Measurements from ENCODE around the gene CD163L1. TPM values are rescaled to one million over a fixed set of nuclear protein-coding genes. Genes with fewer than 3 reads are reported as not detected.

The CD163L1 gene
- total and polyA plus RNA-seq, 2 of the 8 experiments (the other 6 are each of a cell fraction or from before 2014, with no cell fraction given): 0.11 to 0.22 TPM

DNA sequence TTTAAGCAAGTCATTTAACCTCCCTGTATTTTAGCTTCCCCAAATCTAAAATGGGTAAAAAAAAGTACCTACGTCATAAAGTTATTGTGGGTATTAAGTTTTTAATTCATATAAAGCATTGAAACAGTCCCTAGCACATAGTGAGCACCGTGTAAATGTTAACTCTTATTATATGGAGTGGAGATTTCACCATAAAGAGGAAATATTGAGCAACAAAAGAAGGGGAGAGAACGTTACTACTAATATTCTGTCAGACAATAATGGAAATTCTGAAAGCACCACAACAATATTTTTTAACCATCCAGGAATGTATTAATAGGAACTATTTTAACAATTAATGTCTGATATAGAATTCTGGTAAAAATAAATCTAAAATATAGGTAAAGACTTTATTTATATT, 7.8 kb upstream of the CD163L1 start:
- Histone ChIP-seq H3K4me2 (ENCODE audit: insufficient read depth in 1 of 2, low read depth in 2 of 2, low read length in 2 of 2) (no peak overlapping the region), H2AFZ (ENCODE audit: low read length) (no peak overlapping the region), H3K4me1 (replicated peaks in 1 of 4; ENCODE audit: control insufficient read depth in 3 of 4, insufficient read depth in 4 of 4, low read length in 3 of 4) (no peaks in the 10 kb centered on the region), H3K4me3 (ENCODE audit: extremely low read depth in 1 of 4, insufficient read depth in 2 of 4, low read depth in 3 of 4, low read length in 4 of 4) (no peak overlapping the region), H2BK5ac (ENCODE audit: low read depth, low read length) (no peak overlapping the region), H3K56ac (replicated peaks; ENCODE audit: insufficient read length, low read depth, low read length) (no peak overlapping the region), H3K27me3 (replicated peaks in 1 of 4; ENCODE audit: control insufficient read depth in 3 of 4, extremely low read depth in 1 of 4, insufficient read depth in 3 of 4, low read length in 3 of 4) (no peaks in the 10 kb centered on the region), H2AK5ac (ENCODE audit: low read depth, low read length) (no peak overlapping the region), H3K9ac (replicated peaks in 1 of 4; ENCODE audit: extremely low read depth in 1 of 4, low read depth in 3 of 4, low read length in 3 of 4) (no peak overlapping the region), H4K8ac (ENCODE audit: extremely low read depth, insufficient read depth, low read length) (no peak overlapping the region), H2BK20ac (ENCODE audit: low read length) (no peak overlapping the region), H3K23me2 (ENCODE audit: low read depth, low read length) (no peaks in the 10 kb centered on the region), H3K79me1 (ENCODE audit: low read depth, low read length) (no peaks in the 10 kb centered on the region), H3K4ac (replicated peaks; ENCODE audit: insufficient read length, low read depth, low read length) (no peak overlapping the region), H2BK15ac (ENCODE audit: low read length) (no peak overlapping the region), H4K91ac (replicated peaks; ENCODE audit: insufficient read length, low read length) (no peak overlapping the region), H3K27ac (ENCODE audit: low read depth, low read length) (no peak overlapping the region), H4K5ac (ENCODE audit: insufficient read length, low read depth, low read length) (no peak overlapping the region), H3K14ac (ENCODE audit: insufficient read length) (no peak overlapping the region), H3K36me3 (ENCODE audit: control insufficient read depth in 2 of 4, insufficient read depth in 4 of 4, low read length in 3 of 4) (no peaks in the 10 kb centered on the region), H2BK12ac (ENCODE audit: low read depth, low read length) (no peak overlapping the region), H3K79me2 (ENCODE audit: control insufficient read depth in 1 of 2, insufficient read depth in 2 of 2, low read length in 2 of 2) (no peaks in the 10 kb centered on the region), H3K23ac (ENCODE audit: insufficient read length) (no peak overlapping the region), H4K20me1 (replicated peaks in 1 of 2; ENCODE audit: control insufficient read depth in 1 of 2, insufficient read depth in 2 of 2, low read length in 2 of 2) (no peaks in the 10 kb centered on the region), H2BK120ac (replicated peaks; ENCODE audit: low read depth, low read length) (no peak overlapping the region), H3K9me3 (ENCODE audit: insufficient read depth in 2 of 2, low read depth in 1 of 2, low read length in 1 of 2) (no peaks in the 10 kb centered on the region), H3K18ac (ENCODE audit: extremely low read depth, low read length) (no peak overlapping the region)
- FAIRE-seq (no peak), DNase-seq (ENCODE audit: low read depth in 1 of 2, low spot score in 2 of 2) (no peak)
- POLR2A ChIA-PET (ENCODE audit: partially characterized antibody): no interaction called here
- CTCF ChIA-PET (ENCODE audit: partially characterized antibody): interaction anchor here (0.9 to 1.0 kb wide), 2 partner anchors 9 to 12 kb away, joined by 3 read pairs; no protein-coding TSS in a partner anchor
- WGBS, 2 experiments (ENCODE audit: extremely low coverage in 1 of 2, insufficient coverage in 1 of 2, insufficient read length in 1 of 2, insufficient replicate concordance in 2 of 2, low coverage in 1 of 2, low lambda C conversion rate in 2 of 2, missing lambda C conversion rate in 1 of 2): 76% methylated on average over 3 of the region's 3 CpGs; no CpG with 5 or more reads in 1 of the 2 experiments
- TF ChIP-seq PHF8 (conservative IDR thresholded peaks at IDR 0.05; ENCODE audit: low read depth, low read length) (no peak), FOSL1 (IDR thresholded peaks at IDR 0.05; ENCODE audit: insufficient read depth, low read depth, low read length) (no peak), RXRA (IDR thresholded peaks at IDR 0.05; ENCODE audit: insufficient read depth, low read depth, low read length) (no peak), SIX5 (IDR thresholded peaks at IDR 0.05; ENCODE audit: low read depth, low read length) (no peak), EP300 (IDR thresholded peaks at IDR 0.05; ENCODE audit: borderline replicate concordance in 1 of 2, low read depth in 2 of 2, low read length in 2 of 2) (no peak), RAD21 (IDR thresholded peaks at IDR 0.05 in 1 of 2, conservative IDR thresholded peaks at IDR 0.05 in 1 of 2; ENCODE audit: low read depth in 2 of 2, low read length in 2 of 2) (no peak), YY1 (IDR thresholded peaks at IDR 0.05; ENCODE audit: low read depth, low read length) (no peak), TAF7 (optimal IDR thresholded peaks at IDR 0.05; ENCODE audit: borderline replicate concordance, low read depth, low read length) (no peak), SP1 (IDR thresholded peaks at IDR 0.05; ENCODE audit: low read depth, low read length) (no peak), TAF1 (IDR thresholded peaks at IDR 0.05; ENCODE audit: low read depth, low read length) (no peak), CHD1 (IDR thresholded peaks at IDR 0.05; ENCODE audit: low read depth, low read length) (no peak), CTBP2 (IDR thresholded peaks at IDR 0.05; ENCODE audit: borderline replicate concordance, insufficient read depth, insufficient read length, low read length) (no peak), SRF (IDR thresholded peaks at IDR 0.05; ENCODE audit: low read depth, low read length) (no peak)
- TF ChIP-seq, protein P1, sequence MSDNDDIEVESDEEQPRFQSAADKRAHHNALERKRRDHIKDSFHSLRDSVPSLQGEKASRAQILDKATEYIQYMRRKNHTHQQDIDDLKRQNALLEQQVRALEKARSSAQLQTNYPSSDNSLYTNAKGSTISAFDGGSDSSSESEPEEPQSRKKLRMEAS (IDR thresholded peaks at IDR 0.05): no peak
